MM.1S (cell line): Measurements from ENCODE around the gene TPM1.

Source experiments
- DNase-seq: peaks from one replicate; pipeline ENCODE4 v3.0.0-alpha.2; 2015
- H2AFZ ChIP-seq: fragments of 300-600 bp; sonication (generic); 2 replicates; pipeline ENCODE4 v1.6.0; 2016; ENCODE audit warnings: antibody characterized with exemption, low read length
- H3F3A ChIP-seq: fragments of 300-600 bp; sonication (generic); 2 replicates; pipeline ENCODE4 v1.6.1; 2016; ENCODE audit warnings: mild to moderate bottlenecking, antibody characterized with exemption, low read length, moderate library complexity, mixed read lengths; ENCODE audit not compliant: insufficient read depth
- H3K27ac ChIP-seq: fragments of 300-600 bp; sonication (generic); 2 replicates; pipeline ENCODE4 v1.5.1; 2016; ENCODE audit warnings: mild to moderate bottlenecking, low read length
- H3K27me3 ChIP-seq: fragments of 300-600 bp; sonication (generic); replicated peaks from 2 replicates; pipeline ENCODE4 v1.6.0; 2016; ENCODE audit warnings: low read length; ENCODE audit not compliant: insufficient read depth
- H3K36me3 ChIP-seq: fragments of 300-600 bp; sonication (generic); replicated peaks from 2 replicates; pipeline ENCODE4 v1.6.1; 2016; ENCODE audit warnings: mild to moderate bottlenecking, low read length, mixed read lengths; ENCODE audit not compliant: insufficient read depth
- H3K4me1 ChIP-seq: fragments of 300-600 bp; sonication (generic); 2 replicates; pipeline ENCODE4 v1.6.1; 2016; ENCODE audit warnings: low read length, mixed read lengths
- H3K4me2 ChIP-seq: fragments of 300-600 bp; sonication (generic); 2 replicates; pipeline ENCODE4 v1.6.0; 2016; ENCODE audit warnings: low read depth, low read length
- H3K4me3 ChIP-seq: fragments of 300-600 bp; sonication (generic); 2 replicates; pipeline ENCODE4 v1.5.1; 2016; ENCODE audit warnings: low read length, mixed read lengths
- H3K79me2 ChIP-seq: fragments of 300-600 bp; sonication (generic); 2 replicates; pipeline ENCODE4 v1.6.1; 2016; ENCODE audit warnings: mixed run types, low read length, mixed read lengths
- H3K9ac ChIP-seq: fragments of 300-600 bp; sonication (generic); 2 replicates; pipeline ENCODE4 v1.6.1; 2016; ENCODE audit warnings: low read length, mixed read lengths
- H3K9me2 ChIP-seq: fragments of 300-600 bp; sonication (generic); replicated peaks from 2 replicates; pipeline ENCODE4 v1.6.1; 2016; ENCODE audit warnings: mild to moderate bottlenecking, low read length, mixed read lengths; ENCODE audit not compliant: insufficient read depth
- H3K9me3 ChIP-seq: fragments of 300-600 bp; sonication (generic); replicated peaks from 2 replicates; pipeline ENCODE4 v1.6.1; 2016; ENCODE audit warnings: mild to moderate bottlenecking, low read length, mixed read lengths; ENCODE audit not compliant: insufficient read depth
- H4K20me1 ChIP-seq: fragments of 300-600 bp; sonication (generic); 2 replicates; pipeline ENCODE4 v1.6.1; 2016; ENCODE audit warnings: mild to moderate bottlenecking, low read length, moderate library complexity, mixed read lengths; ENCODE audit not compliant: insufficient read depth
- EZH2 ChIP-seq: fragments of 300-600 bp; sonication (generic); optimal IDR thresholded peaks from 2 replicates; pipeline ENCODE3; 2017; ENCODE audit warnings: low read depth, mild to moderate bottlenecking, antibody characterized with exemption, low read length, mixed read lengths
- EZH2phosphoT487 ChIP-seq: fragments of 300-600 bp; sonication (generic); IDR thresholded peaks from 2 replicates; pipeline ENCODE4 v1.6.1; 2018; ENCODE audit warnings: antibody characterized with exemption, low read length
- TF ChIP-seq, protein P1 (sequence below): fragments of 300-600 bp; sonication (generic); IDR thresholded peaks from 2 replicates; pipeline ENCODE4 v1.5.1; 2016; ENCODE audit warnings: antibody characterized with exemption, low read length, mixed read lengths

The TPM1 gene

DNA sequence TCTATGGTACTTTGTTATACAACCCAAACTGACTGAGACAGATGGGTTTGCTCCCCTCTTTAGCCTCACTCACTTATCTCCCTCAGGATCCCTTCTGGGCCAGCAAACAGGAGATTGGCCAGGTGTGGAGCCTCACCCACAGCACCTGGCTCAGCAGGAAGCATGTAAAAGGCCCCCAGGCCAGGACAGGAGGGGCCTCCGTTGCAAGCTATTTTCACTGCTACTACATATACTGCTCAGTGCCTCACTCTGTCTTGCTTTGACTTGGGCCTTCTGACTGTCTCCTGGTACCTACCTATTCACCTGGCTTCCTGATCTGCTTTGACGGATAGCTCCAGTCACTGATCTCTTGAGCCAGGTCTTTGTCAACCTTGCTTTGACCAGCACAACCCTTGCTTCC is 20.4 kb upstream of the TPM1 start:
- Histone ChIP-seq H3K4me3 (no peak overlapping the region), H3K27me3 (no peaks in the 10 kb centered on the region), H3K36me3 (no peaks in the 10 kb centered on the region), H3K4me1 (no peaks in the 10 kb centered on the region), H3F3A (no peaks in the 10 kb centered on the region), H3K9me3 (no peaks in the 10 kb centered on the region), H3K9ac (no peak overlapping the region), H2AFZ (no peak overlapping the region), H3K27ac (no peak overlapping the region), H3K79me2 (no peaks in the 10 kb centered on the region), H3K9me2 (no peaks in the 10 kb centered on the region), H4K20me1 (no peaks in the 10 kb centered on the region), H3K4me2 (no peak overlapping the region)
- no peak for TF ChIP-seq EZH2
- no peak for TF ChIP-seq EZH2phosphoT487
- TF ChIP-seq, protein P1, sequence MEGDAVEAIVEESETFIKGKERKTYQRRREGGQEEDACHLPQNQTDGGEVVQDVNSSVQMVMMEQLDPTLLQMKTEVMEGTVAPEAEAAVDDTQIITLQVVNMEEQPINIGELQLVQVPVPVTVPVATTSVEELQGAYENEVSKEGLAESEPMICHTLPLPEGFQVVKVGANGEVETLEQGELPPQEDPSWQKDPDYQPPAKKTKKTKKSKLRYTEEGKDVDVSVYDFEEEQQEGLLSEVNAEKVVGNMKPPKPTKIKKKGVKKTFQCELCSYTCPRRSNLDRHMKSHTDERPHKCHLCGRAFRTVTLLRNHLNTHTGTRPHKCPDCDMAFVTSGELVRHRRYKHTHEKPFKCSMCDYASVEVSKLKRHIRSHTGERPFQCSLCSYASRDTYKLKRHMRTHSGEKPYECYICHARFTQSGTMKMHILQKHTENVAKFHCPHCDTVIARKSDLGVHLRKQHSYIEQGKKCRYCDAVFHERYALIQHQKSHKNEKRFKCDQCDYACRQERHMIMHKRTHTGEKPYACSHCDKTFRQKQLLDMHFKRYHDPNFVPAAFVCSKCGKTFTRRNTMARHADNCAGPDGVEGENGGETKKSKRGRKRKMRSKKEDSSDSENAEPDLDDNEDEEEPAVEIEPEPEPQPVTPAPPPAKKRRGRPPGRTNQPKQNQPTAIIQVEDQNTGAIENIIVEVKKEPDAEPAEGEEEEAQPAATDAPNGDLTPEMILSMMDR = no peak
- DNase-seq = no peak

DNA sequence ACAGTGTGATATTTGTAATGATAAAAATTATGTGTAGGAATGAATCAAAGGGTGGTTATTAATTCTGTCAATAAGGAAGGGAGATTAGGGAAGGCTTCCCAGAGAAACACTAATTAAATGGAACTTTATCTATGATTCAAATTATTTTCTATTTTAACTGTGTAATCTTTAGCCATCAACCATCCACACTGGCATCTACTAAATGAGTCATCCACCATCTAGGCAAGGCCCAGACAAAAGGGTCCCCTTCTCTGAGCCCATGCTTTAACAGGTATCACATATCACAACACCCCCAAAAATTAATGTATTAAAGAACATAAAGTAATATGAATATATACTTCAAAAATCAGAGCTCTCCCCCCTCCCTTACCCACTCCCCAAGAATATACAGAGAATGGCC is 19.9 kb upstream of the TPM1 start:
- Histone ChIP-seq H3K4me2 (no peak overlapping the region), H3K79me2 (no peaks in the 10 kb centered on the region)

DNA sequence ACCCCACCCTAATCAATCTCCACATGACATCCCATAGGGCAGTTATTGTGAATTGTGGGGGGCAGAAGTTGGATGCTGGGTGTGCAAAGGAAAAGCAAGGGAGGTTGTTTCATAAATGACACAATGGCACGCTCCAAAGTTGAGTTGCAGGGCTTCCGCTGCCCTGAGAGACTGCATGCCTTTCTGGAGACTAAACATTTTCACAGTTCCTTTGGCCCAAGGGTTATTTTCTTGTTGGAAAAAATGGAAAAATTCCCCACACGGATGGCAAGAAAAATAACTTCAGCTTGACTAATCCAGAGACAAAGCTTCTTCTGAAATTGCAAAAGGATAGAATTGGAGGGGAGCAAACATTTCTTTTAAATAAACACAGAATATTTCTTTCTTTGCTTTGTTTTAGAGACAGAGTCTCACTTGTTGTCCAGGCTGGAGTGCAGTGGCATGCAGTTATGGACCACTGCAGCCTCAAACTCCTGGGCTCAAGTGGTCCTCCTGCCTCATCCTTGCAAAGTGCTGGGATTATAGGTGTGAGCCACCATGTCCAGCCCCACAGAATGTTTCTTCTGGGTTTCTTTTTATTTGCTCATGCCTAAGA is 19.1 kb upstream of the TPM1 start:
- Histone ChIP-seq H3K9me2 (no peaks in the 10 kb centered on the region), H3K4me2 (no peak overlapping the region), H3K4me3 (no peak overlapping the region), H3F3A (no peaks in the 10 kb centered on the region), H3K36me3 (no peaks in the 10 kb centered on the region), H3K9me3 (no peaks in the 10 kb centered on the region), H3K9ac (no peak overlapping the region), H3K4me1 (no peaks in the 10 kb centered on the region), H4K20me1 (no peaks in the 10 kb centered on the region), H3K27me3 (no peaks in the 10 kb centered on the region), H3K79me2 (no peaks in the 10 kb centered on the region), H2AFZ (no peak overlapping the region), H3K27ac (no peak overlapping the region)
- TF ChIP-seq EZH2 (no peak), EZH2phosphoT487 (no peak)
- TF ChIP-seq, protein P1 = no peak
- no peak for DNase-seq

More for the DNA sequence above, 19.9 kb upstream of the TPM1 start:
- Histone ChIP-seq H2AFZ (no peak overlapping the region), H3K9me3 (no peaks in the 10 kb centered on the region), H3K9me2 (no peaks in the 10 kb centered on the region), H4K20me1 (no peaks in the 10 kb centered on the region), H3K27me3 (no peaks in the 10 kb centered on the region), H3K4me1 (no peaks in the 10 kb centered on the region), H3F3A (no peaks in the 10 kb centered on the region), H3K27ac (no peak overlapping the region), H3K4me3 (no peak overlapping the region), H3K9ac (no peak overlapping the region), H3K36me3 (no peaks in the 10 kb centered on the region)
- TF ChIP-seq EZH2 (no peak), EZH2phosphoT487 (no peak)
- TF ChIP-seq, protein P1 = no peak
- DNase-seq = no peak
